Measurements from ENCODE around the gene RILPL2. TPM values are rescaled to one million over a fixed set of nuclear protein-coding genes. Genes with fewer than 3 reads are reported as not detected.

RILPL2 gene
- total and polyA plus RNA-seq, 2 experiments from 2014 or later = 1.4 to 2.0 TPM

DNA sequence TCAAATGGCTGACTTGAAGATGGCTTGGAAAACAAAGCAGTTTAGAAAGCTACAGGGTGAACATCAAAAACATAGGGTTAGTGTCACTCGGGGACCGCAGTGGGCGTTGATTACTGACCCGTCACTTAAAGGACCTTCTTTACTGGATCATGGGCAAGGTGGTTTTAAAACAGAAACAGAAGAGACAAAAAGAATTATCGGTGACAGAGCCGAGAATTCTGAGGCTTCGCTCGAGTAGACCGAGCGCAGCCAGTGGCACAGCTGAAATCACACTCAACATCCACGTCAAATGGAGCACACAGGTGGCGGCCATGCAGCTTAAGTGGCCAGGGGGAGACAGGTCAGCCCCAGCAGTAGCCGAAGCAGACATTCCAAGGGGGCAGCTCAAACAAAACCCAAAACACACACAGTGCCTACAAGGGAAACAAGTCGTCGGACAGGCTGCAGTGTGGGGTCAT, 38.8 kb upstream of the RILPL2 start:
- no peaks in the 10 kb centered on the region for H3K36me3 ChIP-seq (ENCODE audit: insufficient read depth)
- no peak overlapping the region for H3K4me2 ChIP-seq
- H3K27me3 Mint-ChIP-seq (ENCODE audit: insufficient read depth, low read depth, poor library complexity) = peaks cover 6% of the 10 kb centered on the region
- H4K20me1 ChIP-seq (replicated peaks; ENCODE audit: insufficient read depth) = peaks cover 7% of the 10 kb centered on the region; the same call in 1 of the 2 replicates
- no peaks in the 10 kb centered on the region for H3K4me1 Mint-ChIP-seq
- no peak overlapping the region; the same call in 1 of the 2 replicates for H3K27ac Mint-ChIP-seq
- no peaks in the 10 kb centered on the region for H3K27me3 ChIP-seq (ENCODE audit: insufficient read depth)
- no peaks in the 10 kb centered on the region for H3K9me2 ChIP-seq (ENCODE audit: insufficient read depth)
- no peaks in the 10 kb centered on the region; the same call in 1 of the 3 replicates for H3K9me3 Mint-ChIP-seq
- no peaks in the 10 kb centered on the region for H3K4me1 ChIP-seq (ENCODE audit: insufficient read depth)
- ATAC-seq (no peak), DNase-seq (ENCODE audit: low spot score) (no peak)
- TF ChIP-seq ZNF331 (CRISPR knock-in tag; IDR thresholded peaks at IDR 0.05; ENCODE audit: low read depth) (no peak), EZH2 (IDR thresholded peaks at IDR 0.05; ENCODE audit: low read depth, unreplicated experiment) (no peak), NANOG (IDR thresholded peaks at IDR 0.05; ENCODE audit: borderline replicate concordance) (no peak), ZNF114 (CRISPR knock-in tag; IDR thresholded peaks at IDR 0.05) (no peak), JUNB (IDR thresholded peaks at IDR 0.05; ENCODE audit: unreplicated experiment) (no peak), CREB1 (CRISPR knock-in tag; IDR thresholded peaks at IDR 0.05; ENCODE audit: low read depth) (no peak), STAT1 (IDR thresholded peaks at IDR 0.05; ENCODE audit: unreplicated experiment) (no peak), POLR2AphosphoS5 (IDR thresholded peaks at IDR 0.05; ENCODE audit: low read depth) (no peak), EZH2phosphoT487 (IDR thresholded peaks at IDR 0.05; ENCODE audit: unreplicated experiment) (no peak)
- TF ChIP-seq, protein P1, sequence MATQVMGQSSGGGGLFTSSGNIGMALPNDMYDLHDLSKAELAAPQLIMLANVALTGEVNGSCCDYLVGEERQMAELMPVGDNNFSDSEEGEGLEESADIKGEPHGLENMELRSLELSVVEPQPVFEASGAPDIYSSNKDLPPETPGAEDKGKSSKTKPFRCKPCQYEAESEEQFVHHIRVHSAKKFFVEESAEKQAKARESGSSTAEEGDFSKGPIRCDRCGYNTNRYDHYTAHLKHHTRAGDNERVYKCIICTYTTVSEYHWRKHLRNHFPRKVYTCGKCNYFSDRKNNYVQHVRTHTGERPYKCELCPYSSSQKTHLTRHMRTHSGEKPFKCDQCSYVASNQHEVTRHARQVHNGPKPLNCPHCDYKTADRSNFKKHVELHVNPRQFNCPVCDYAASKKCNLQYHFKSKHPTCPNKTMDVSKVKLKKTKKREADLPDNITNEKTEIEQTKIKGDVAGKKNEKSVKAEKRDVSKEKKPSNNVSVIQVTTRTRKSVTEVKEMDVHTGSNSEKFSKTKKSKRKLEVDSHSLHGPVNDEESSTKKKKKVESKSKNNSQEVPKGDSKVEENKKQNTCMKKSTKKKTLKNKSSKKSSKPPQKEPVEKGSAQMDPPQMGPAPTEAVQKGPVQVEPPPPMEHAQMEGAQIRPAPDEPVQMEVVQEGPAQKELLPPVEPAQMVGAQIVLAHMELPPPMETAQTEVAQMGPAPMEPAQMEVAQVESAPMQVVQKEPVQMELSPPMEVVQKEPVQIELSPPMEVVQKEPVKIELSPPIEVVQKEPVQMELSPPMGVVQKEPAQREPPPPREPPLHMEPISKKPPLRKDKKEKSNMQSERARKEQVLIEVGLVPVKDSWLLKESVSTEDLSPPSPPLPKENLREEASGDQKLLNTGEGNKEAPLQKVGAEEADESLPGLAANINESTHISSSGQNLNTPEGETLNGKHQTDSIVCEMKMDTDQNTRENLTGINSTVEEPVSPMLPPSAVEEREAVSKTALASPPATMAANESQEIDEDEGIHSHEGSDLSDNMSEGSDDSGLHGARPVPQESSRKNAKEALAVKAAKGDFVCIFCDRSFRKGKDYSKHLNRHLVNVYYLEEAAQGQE (IDR thresholded peaks at IDR 0.05; ENCODE audit: unreplicated experiment) = no peak
- TF ChIP-seq, protein P2, sequence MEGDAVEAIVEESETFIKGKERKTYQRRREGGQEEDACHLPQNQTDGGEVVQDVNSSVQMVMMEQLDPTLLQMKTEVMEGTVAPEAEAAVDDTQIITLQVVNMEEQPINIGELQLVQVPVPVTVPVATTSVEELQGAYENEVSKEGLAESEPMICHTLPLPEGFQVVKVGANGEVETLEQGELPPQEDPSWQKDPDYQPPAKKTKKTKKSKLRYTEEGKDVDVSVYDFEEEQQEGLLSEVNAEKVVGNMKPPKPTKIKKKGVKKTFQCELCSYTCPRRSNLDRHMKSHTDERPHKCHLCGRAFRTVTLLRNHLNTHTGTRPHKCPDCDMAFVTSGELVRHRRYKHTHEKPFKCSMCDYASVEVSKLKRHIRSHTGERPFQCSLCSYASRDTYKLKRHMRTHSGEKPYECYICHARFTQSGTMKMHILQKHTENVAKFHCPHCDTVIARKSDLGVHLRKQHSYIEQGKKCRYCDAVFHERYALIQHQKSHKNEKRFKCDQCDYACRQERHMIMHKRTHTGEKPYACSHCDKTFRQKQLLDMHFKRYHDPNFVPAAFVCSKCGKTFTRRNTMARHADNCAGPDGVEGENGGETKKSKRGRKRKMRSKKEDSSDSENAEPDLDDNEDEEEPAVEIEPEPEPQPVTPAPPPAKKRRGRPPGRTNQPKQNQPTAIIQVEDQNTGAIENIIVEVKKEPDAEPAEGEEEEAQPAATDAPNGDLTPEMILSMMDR (conservative IDR thresholded peaks at IDR 0.05; ENCODE audit: low read depth in 2 of 2) = no peak
- TF ChIP-seq, protein P3, sequence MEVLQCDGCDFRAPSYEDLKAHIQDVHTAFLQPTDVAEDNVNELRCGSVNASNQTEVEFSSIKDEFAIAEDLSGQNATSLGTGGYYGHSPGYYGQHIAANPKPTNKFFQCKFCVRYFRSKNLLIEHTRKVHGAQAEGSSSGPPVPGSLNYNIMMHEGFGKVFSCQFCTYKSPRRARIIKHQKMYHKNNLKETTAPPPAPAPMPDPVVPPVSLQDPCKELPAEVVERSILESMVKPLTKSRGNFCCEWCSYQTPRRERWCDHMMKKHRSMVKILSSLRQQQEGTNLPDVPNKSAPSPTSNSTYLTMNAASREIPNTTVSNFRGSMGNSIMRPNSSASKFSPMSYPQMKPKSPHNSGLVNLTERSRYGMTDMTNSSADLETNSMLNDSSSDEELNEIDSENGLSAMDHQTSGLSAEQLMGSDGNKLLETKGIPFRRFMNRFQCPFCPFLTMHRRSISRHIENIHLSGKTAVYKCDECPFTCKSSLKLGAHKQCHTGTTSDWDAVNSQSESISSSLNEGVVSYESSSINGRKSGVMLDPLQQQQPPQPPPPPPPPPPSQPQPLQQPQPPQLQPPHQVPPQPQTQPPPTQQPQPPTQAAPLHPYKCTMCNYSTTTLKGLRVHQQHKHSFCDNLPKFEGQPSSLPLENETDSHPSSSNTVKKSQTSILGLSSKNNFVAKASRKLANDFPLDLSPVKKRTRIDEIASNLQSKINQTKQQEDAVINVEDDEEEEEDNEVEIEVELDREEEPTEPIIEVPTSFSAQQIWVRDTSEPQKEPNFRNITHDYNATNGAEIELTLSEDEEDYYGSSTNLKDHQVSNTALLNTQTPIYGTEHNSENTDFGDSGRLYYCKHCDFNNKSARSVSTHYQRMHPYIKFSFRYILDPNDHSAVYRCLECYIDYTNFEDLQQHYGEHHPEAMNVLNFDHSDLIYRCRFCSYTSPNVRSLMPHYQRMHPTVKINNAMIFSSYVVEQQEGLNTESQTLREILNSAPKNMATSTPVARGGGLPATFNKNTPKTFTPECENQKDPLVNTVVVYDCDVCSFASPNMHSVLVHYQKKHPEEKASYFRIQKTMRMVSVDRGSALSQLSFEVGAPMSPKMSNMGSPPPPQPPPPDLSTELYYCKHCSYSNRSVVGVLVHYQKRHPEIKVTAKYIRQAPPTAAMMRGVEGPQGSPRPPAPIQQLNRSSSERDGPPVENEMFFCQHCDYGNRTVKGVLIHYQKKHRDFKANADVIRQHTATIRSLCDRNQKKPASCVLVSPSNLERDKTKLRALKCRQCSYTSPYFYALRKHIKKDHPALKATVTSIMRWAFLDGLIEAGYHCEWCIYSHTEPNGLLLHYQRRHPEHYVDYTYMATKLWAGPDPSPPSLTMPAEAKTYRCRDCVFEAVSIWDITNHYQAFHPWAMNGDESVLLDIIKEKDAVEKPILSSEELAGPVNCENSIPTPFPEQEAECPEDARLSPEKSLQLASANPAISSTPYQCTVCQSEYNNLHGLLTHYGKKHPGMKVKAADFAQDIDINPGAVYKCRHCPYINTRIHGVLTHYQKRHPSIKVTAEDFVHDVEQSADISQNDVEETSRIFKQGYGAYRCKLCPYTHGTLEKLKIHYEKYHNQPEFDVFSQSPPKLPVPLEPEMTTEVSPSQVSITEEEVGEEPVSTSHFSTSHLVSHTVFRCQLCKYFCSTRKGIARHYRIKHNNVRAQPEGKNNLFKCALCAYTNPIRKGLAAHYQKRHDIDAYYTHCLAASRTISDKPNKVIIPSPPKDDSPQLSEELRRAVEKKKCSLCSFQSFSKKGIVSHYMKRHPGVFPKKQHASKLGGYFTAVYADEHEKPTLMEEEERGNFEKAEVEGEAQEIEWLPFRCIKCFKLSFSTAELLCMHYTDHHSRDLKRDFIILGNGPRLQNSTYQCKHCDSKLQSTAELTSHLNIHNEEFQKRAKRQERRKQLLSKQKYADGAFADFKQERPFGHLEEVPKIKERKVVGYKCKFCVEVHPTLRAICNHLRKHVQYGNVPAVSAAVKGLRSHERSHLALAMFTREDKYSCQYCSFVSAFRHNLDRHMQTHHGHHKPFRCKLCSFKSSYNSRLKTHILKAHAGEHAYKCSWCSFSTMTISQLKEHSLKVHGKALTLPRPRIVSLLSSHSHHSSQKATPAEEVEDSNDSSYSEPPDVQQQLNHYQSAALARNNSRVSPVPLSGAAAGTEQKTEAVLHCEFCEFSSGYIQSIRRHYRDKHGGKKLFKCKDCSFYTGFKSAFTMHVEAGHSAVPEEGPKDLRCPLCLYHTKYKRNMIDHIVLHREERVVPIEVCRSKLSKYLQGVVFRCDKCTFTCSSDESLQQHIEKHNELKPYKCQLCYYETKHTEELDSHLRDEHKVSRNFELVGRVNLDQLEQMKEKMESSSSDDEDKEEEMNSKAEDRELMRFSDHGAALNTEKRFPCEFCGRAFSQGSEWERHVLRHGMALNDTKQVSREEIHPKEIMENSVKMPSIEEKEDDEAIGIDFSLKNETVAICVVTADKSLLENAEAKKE (CRISPR knock-in tag; IDR thresholded peaks at IDR 0.05) = no peak
- TF ChIP-seq, protein P4, sequence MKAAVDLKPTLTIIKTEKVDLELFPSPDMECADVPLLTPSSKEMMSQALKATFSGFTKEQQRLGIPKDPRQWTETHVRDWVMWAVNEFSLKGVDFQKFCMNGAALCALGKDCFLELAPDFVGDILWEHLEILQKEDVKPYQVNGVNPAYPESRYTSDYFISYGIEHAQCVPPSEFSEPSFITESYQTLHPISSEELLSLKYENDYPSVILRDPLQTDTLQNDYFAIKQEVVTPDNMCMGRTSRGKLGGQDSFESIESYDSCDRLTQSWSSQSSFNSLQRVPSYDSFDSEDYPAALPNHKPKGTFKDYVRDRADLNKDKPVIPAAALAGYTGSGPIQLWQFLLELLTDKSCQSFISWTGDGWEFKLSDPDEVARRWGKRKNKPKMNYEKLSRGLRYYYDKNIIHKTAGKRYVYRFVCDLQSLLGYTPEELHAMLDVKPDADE (IDR thresholded peaks at IDR 0.05) = no peak
- H3K4me3 Mint-ChIP-seq = no peak overlapping the region
- no peaks in the 10 kb centered on the region for H3F3A ChIP-seq (replicated peaks; ENCODE audit: low read depth)
- H3K79me2 ChIP-seq (replicated peaks; ENCODE audit: insufficient read depth) = no peaks in the 10 kb centered on the region
- no peaks in the 10 kb centered on the region; the same call in 2 of the 3 replicates for H3K36me3 Mint-ChIP-seq (ENCODE audit: low read depth)
- no peak overlapping the region for H2AFZ ChIP-seq
- no peak overlapping the region for H3K27ac ChIP-seq (ENCODE audit: low read depth)
- no peak overlapping the region for H3K4me3 ChIP-seq

Measured in GM23338 (cell line).